SK-N-SH treated with all-trans-retinoic acid at 6 μM for 48 hours (cell line): ENCODE data around the gene DYSF.

Experiments used
- ARNTL ChIP-seq: fragments of 450-650 bp; formaldehyde crosslinking; IDR thresholded peaks from 2 replicates; pipeline ENCODE4 v1.5.0; 2020; ENCODE audit warnings: low read depth, mild to moderate bottlenecking, moderate library complexity, borderline replicate concordance
- CSDC2 ChIP-seq: fragments of 250-450 bp; sonication (Bioruptor Pico); IDR thresholded peaks from 2 replicates; pipeline ENCODE4 v1.5.0; 2020; ENCODE audit warnings: mild to moderate bottlenecking, moderate library complexity
- ESRRG ChIP-seq: fragments of 250-450 bp; sonication (Bioruptor Pico); IDR thresholded peaks from 2 replicates; pipeline ENCODE4 v1.6.1; 2021; ENCODE audit warnings: mild to moderate bottlenecking
- ISL1 ChIP-seq: fragments of 250-450 bp; sonication (Bioruptor Pico); IDR thresholded peaks from 2 replicates; pipeline ENCODE4 v2.1.2; 2022; ENCODE audit warnings: mild to moderate bottlenecking, moderate library complexity
- PPARA ChIP-seq: fragments of 250-450 bp; sonication (Bioruptor Pico); IDR thresholded peaks from 2 replicates; pipeline ENCODE4 v1.5.0; 2020; ENCODE audit warnings: mild to moderate bottlenecking, borderline replicate concordance
- RARB ChIP-seq: fragments of 250-450 bp; sonication (Bioruptor Pico); IDR thresholded peaks from 2 replicates; pipeline ENCODE4 v1.8.0; 2021; ENCODE audit warnings: mild to moderate bottlenecking, moderate library complexity
- SNAI2 ChIP-seq: fragments of 250-450 bp; sonication (Bioruptor Pico); IDR thresholded peaks from 2 replicates; pipeline ENCODE4 v1.5.0; 2020; ENCODE audit warnings: mild to moderate bottlenecking, moderate library complexity
- ZFP3 ChIP-seq: fragments of 250-450 bp; sonication (Bioruptor Pico); IDR thresholded peaks from 2 replicates; pipeline ENCODE4 v1.5.0; 2020; ENCODE audit warnings: mild to moderate bottlenecking, moderate library complexity
- ZFP30 ChIP-seq: fragments of 450-650 bp; formaldehyde crosslinking; IDR thresholded peaks from 2 replicates; pipeline ENCODE4 v1.5.0; 2022; ENCODE audit warnings: mild to moderate bottlenecking, moderate library complexity
- TF ChIP-seq, protein P1 (sequence below): fragments of 250-450 bp; sonication (Bioruptor Pico); IDR thresholded peaks from 2 replicates; pipeline ENCODE4 v1.8.0; 2020; ENCODE audit warnings: mild to moderate bottlenecking, moderate library complexity, borderline replicate concordance
- TF ChIP-seq, protein P2 (sequence below): fragments of 250-450 bp; sonication (Bioruptor Pico); IDR thresholded peaks from 2 replicates; pipeline ENCODE4 v1.5.0; 2020; ENCODE audit warnings: mild to moderate bottlenecking, moderate library complexity
- TF ChIP-seq, protein P3 (sequence below): fragments of 250-450 bp; sonication (Bioruptor Pico); IDR thresholded peaks from 2 replicates; pipeline ENCODE4 v1.8.0; 2021; ENCODE audit warnings: low read depth, mild to moderate bottlenecking, moderate library complexity, borderline replicate concordance
- TF ChIP-seq, protein P4 (sequence below): fragments of 250-450 bp; sonication (Bioruptor Pico); IDR thresholded peaks from 2 replicates; pipeline ENCODE4 v1.5.1; 2020; ENCODE audit warnings: low read depth, mild to moderate bottlenecking, moderate library complexity

DNA sequence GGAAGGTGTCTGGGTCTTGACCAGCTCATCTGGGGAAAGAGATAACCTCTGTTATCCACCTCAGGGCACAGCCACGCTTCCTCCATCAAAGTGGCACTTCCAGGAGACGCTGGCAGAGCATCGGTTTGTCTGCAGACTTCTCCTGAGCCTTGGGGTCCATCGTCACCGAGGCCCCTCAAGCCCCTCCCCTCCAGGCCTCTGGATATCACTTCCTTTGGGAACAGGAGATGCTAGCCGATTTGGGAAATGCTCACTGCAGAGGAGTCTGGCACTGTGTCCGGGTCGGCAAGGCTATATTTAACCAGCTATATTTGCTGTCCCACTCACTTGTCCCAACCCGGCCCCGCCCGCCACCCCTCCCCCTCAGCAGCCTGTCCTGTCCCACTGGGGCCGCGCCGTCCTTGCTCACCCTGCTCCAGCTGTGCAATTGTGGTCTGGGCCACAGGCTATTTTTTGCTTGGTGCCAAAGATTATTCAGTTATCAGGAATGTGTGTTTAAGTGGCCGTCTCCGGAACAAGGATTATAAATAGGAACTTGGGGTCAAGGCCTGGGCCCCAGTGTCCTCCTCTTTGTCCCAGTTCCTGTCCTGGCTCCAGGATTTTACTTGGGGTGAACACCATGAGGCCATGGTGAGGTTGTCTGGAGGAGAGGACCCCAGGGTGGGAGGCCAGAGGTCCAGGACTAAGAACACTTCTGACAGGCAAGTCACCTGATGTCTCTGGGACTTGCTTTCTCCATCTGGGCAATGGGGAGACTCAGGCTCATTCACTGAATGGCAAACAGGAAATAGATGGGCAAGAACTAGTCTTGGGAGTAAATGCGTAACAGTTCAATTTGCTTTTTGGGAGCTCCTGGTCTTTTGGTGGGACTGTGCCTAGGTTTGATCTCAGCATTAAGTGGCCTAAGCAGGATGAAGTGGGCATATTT is 263.6 kb downstream of the DYSF start:
- TF ChIP-seq ISL1 (no peak), RARB (CRISPR knock-in tag) (no peak), PPARA (no peak), SNAI2 (CRISPR knock-in tag) (no peak), ZFP30 (CRISPR knock-in tag) (no peak), ZFP3 (no peak), CSDC2 (CRISPR knock-in tag) (no peak), ESRRG (CRISPR knock-in tag) (no peak), ARNTL (no peak)
- TF ChIP-seq, protein P1, sequence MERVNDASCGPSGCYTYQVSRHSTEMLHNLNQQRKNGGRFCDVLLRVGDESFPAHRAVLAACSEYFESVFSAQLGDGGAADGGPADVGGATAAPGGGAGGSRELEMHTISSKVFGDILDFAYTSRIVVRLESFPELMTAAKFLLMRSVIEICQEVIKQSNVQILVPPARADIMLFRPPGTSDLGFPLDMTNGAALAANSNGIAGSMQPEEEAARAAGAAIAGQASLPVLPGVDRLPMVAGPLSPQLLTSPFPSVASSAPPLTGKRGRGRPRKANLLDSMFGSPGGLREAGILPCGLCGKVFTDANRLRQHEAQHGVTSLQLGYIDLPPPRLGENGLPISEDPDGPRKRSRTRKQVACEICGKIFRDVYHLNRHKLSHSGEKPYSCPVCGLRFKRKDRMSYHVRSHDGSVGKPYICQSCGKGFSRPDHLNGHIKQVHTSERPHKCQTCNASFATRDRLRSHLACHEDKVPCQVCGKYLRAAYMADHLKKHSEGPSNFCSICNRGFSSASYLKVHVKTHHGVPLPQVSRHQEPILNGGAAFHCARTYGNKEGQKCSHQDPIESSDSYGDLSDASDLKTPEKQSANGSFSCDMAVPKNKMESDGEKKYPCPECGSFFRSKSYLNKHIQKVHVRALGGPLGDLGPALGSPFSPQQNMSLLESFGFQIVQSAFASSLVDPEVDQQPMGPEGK (CRISPR knock-in tag), result no peak
- TF ChIP-seq, protein P2, sequence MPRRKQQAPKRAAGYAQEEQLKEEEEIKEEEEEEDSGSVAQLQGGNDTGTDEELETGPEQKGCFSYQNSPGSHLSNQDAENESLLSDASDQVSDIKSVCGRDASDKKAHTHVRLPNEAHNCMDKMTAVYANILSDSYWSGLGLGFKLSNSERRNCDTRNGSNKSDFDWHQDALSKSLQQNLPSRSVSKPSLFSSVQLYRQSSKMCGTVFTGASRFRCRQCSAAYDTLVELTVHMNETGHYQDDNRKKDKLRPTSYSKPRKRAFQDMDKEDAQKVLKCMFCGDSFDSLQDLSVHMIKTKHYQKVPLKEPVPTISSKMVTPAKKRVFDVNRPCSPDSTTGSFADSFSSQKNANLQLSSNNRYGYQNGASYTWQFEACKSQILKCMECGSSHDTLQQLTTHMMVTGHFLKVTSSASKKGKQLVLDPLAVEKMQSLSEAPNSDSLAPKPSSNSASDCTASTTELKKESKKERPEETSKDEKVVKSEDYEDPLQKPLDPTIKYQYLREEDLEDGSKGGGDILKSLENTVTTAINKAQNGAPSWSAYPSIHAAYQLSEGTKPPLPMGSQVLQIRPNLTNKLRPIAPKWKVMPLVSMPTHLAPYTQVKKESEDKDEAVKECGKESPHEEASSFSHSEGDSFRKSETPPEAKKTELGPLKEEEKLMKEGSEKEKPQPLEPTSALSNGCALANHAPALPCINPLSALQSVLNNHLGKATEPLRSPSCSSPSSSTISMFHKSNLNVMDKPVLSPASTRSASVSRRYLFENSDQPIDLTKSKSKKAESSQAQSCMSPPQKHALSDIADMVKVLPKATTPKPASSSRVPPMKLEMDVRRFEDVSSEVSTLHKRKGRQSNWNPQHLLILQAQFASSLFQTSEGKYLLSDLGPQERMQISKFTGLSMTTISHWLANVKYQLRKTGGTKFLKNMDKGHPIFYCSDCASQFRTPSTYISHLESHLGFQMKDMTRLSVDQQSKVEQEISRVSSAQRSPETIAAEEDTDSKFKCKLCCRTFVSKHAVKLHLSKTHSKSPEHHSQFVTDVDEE, result no peak
- TF ChIP-seq, protein P3, sequence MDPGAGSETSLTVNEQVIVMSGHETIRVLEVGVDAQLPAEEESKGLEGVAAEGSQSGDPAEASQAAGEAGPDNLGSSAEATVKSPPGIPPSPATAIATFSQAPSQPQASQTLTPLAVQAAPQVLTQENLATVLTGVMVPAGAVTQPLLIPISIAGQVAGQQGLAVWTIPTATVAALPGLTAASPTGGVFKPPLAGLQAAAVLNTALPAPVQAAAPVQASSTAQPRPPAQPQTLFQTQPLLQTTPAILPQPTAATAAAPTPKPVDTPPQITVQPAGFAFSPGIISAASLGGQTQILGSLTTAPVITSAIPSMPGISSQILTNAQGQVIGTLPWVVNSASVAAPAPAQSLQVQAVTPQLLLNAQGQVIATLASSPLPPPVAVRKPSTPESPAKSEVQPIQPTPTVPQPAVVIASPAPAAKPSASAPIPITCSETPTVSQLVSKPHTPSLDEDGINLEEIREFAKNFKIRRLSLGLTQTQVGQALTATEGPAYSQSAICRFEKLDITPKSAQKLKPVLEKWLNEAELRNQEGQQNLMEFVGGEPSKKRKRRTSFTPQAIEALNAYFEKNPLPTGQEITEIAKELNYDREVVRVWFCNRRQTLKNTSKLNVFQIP (CRISPR knock-in tag), result no peak
- TF ChIP-seq, protein P4, sequence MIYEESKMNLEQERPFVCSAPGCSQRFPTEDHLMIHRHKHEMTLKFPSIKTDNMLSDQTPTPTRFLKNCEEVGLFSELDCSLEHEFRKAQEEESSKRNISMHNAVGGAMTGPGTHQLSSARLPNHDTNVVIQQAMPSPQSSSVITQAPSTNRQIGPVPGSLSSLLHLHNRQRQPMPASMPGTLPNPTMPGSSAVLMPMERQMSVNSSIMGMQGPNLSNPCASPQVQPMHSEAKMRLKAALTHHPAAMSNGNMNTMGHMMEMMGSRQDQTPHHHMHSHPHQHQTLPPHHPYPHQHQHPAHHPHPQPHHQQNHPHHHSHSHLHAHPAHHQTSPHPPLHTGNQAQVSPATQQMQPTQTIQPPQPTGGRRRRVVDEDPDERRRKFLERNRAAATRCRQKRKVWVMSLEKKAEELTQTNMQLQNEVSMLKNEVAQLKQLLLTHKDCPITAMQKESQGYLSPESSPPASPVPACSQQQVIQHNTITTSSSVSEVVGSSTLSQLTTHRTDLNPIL (CRISPR knock-in tag), result no peak
